ENCODE results near the gene PCDHGA6.
"Not testable (repeated sequence)": the region's sequence is repeated elsewhere in the genome, so short reads cannot be mapped to it uniquely, and the experiment has no call there.

The PCDHGA6 gene

GRCh38 chr5:141393267-141393666 lies 19.6 kb downstream of the PCDHGA6 start:
- no peak overlapping the region for H3K4me2 ChIP-seq (ENCODE audit: low read depth, low read length)
- no peaks in the 10 kb centered on the region for H3K79me2 ChIP-seq (ENCODE audit: low read length)
- no peaks in the 10 kb centered on the region for H3K9me2 ChIP-seq (replicated peaks; ENCODE audit: insufficient read depth, low read length)
- H4K20me1 ChIP-seq (ENCODE audit: insufficient read depth, low read length), result no peaks in the 10 kb centered on the region
- H3K9me3 ChIP-seq (replicated peaks; ENCODE audit: insufficient read depth, low read length), result no peaks in the 10 kb centered on the region
- no peak overlapping the region for H2AFZ ChIP-seq (ENCODE audit: low read length)
- 0 out of 2 replicates have a peak, but pooled peaks cover 5% of the 10 kb centered on the region for H3K27me3 ChIP-seq (replicated peaks; ENCODE audit: insufficient read depth, low read length)
- H3K27ac ChIP-seq (ENCODE audit: low read length), result no peak overlapping the region
- no peaks in the 10 kb centered on the region for H3K36me3 ChIP-seq (replicated peaks; ENCODE audit: insufficient read depth, low read length)
- H3F3A ChIP-seq (ENCODE audit: insufficient read depth, low read length), result no peaks in the 10 kb centered on the region
- no peak for DNase-seq
- H3K4me1 ChIP-seq (ENCODE audit: low read length), result no peaks in the 10 kb centered on the region
- TF ChIP-seq EZH2phosphoT487 (IDR thresholded peaks at IDR 0.05; ENCODE audit: low read length), result no peak
- TF ChIP-seq CTCF (IDR thresholded peaks at IDR 0.05; ENCODE audit: low read length), result no peak
- no peak for TF ChIP-seq EZH2 (optimal IDR thresholded peaks at IDR 0.05; ENCODE audit: low read depth, low read length)
- no peak overlapping the region for H3K4me3 ChIP-seq (ENCODE audit: low read length)
- H3K9ac ChIP-seq (ENCODE audit: low read length), result no peak overlapping the region

- DNase-seq; H4K20me1 ChIP-seq (ENCODE audit: insufficient read depth, low read length); H3K9ac ChIP-seq (ENCODE audit: low read length); H3K9me3 ChIP-seq (replicated peaks; ENCODE audit: insufficient read depth, low read length); H2AFZ ChIP-seq (ENCODE audit: low read length); H3K36me3 ChIP-seq (replicated peaks; ENCODE audit: insufficient read depth, low read length); H3K4me3 ChIP-seq (ENCODE audit: low read length); H3K9me2 ChIP-seq (replicated peaks; ENCODE audit: insufficient read depth, low read length); H3K4me2 ChIP-seq (ENCODE audit: low read depth, low read length); H3F3A ChIP-seq (ENCODE audit: insufficient read depth, low read length); H3K27me3 ChIP-seq (replicated peaks; ENCODE audit: insufficient read depth, low read length); H3K4me1 ChIP-seq (ENCODE audit: low read length); H3K79me2 ChIP-seq (ENCODE audit: low read length); H3K27ac ChIP-seq (ENCODE audit: low read length): not testable (repeated sequence)
Observed at GRCh38 chr5:141394401-141395187, 20.9 kb downstream of the PCDHGA6 start.

DNA sequence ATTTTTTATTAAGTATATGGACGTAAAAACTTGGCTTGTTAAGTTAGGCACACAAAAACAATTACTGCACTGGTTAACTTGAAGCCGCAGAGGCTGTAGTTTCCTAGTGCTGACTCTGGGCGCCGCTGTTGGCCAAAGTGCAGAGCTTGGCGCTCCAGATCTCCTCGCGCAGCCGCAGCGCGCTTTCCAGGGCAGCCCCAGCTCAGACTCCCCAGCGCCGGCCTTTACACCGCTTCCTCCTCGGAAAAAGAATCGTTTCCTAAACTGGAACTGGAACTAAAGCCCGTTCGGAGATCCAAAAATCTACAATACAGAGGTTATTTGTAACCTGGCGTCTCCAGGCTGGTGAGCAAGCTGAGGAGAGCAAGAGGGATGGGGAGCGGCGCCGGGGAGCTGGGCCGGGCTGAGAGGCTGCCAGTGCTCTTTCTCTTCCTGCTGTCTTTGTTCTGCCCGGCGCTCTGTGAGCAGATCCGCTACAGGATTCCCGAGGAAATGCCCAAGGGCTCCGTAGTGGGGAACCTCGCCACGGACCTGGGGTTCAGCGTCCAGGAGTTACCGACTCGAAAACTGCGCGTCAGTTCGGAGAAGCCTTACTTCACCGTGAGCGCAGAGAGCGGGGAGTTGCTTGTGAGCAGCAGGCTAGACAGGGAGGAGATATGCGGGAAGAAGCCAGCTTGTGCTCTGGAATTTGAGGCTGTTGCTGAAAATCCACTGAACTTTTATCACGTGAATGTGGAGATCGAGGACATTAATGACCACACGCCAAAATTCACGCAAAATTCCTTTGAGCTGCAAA lies 24.3 kb downstream of the PCDHGA6 start, which contains the start of gene PCDHGB5:
TSS of gene PCDHGB5 (plus strand) at position 192 of the 796 bp plus-strand sequence. CDS start at position 373, 181 bp downstream.
- not testable (repeated sequence) for H3F3A ChIP-seq (ENCODE audit: insufficient read depth, low read length); H4K20me1 ChIP-seq (ENCODE audit: insufficient read depth, low read length); H3K36me3 ChIP-seq (replicated peaks; ENCODE audit: insufficient read depth, low read length); H3K9ac ChIP-seq (ENCODE audit: low read length); H3K4me1 ChIP-seq (ENCODE audit: low read length); H3K9me3 ChIP-seq (replicated peaks; ENCODE audit: insufficient read depth, low read length); H3K27me3 ChIP-seq (replicated peaks; ENCODE audit: insufficient read depth, low read length); H3K4me2 ChIP-seq (ENCODE audit: low read depth, low read length); H3K79me2 ChIP-seq (ENCODE audit: low read length); H3K4me3 ChIP-seq (ENCODE audit: low read length); H3K9me2 ChIP-seq (replicated peaks; ENCODE audit: insufficient read depth, low read length); H3K27ac ChIP-seq (ENCODE audit: low read length); H2AFZ ChIP-seq (ENCODE audit: low read length)
- peak; percentile 48 for DNase-seq
- TF ChIP-seq CTCF (IDR thresholded peaks at IDR 0.05; ENCODE audit: low read length), result peak; percentile 49

GRCh38 chr5:141398608-141399007 lies 24.9 kb downstream of the PCDHGA6 start:
- TF ChIP-seq EZH2phosphoT487 (IDR thresholded peaks at IDR 0.05; ENCODE audit: low read length) (no peak), CTCF (IDR thresholded peaks at IDR 0.05; ENCODE audit: low read length) (no peak), EZH2 (optimal IDR thresholded peaks at IDR 0.05; ENCODE audit: low read depth, low read length) (no peak)
- H3K27me3 ChIP-seq (replicated peaks; ENCODE audit: insufficient read depth, low read length), result peaks cover 10% of the 10 kb centered on the region; the same call in 1 of the 2 replicates
- H3K36me3 ChIP-seq (replicated peaks; ENCODE audit: insufficient read depth, low read length), result no peaks in the 10 kb centered on the region
- H4K20me1 ChIP-seq (ENCODE audit: insufficient read depth, low read length), result no peaks in the 10 kb centered on the region
- no peak for DNase-seq
- no peak overlapping the region for H3K27ac ChIP-seq (ENCODE audit: low read length)
- no peaks in the 10 kb centered on the region for H3K79me2 ChIP-seq (ENCODE audit: low read length)
- H3F3A ChIP-seq (ENCODE audit: insufficient read depth, low read length), result no peaks in the 10 kb centered on the region
- no peak overlapping the region for H3K9ac ChIP-seq (ENCODE audit: low read length)
- H3K4me2 ChIP-seq (ENCODE audit: low read depth, low read length), result no peak overlapping the region
- no peak overlapping the region for H3K4me3 ChIP-seq (ENCODE audit: low read length)
- H2AFZ ChIP-seq (ENCODE audit: low read length), result no peak overlapping the region
- no peaks in the 10 kb centered on the region for H3K4me1 ChIP-seq (ENCODE audit: low read length)
- no peaks in the 10 kb centered on the region for H3K9me3 ChIP-seq (replicated peaks; ENCODE audit: insufficient read depth, low read length)
- no peaks in the 10 kb centered on the region for H3K9me2 ChIP-seq (replicated peaks; ENCODE audit: insufficient read depth, low read length)
